ENCODE measurements around the gene SYVN1. TPM values are rescaled to one million over a fixed set of nuclear protein-coding genes. Genes with fewer than 3 reads are reported as not detected.

The SYVN1 gene
- total RNA-seq, 1 experiment from 2014 or later = 20.2 TPM

DNA sequence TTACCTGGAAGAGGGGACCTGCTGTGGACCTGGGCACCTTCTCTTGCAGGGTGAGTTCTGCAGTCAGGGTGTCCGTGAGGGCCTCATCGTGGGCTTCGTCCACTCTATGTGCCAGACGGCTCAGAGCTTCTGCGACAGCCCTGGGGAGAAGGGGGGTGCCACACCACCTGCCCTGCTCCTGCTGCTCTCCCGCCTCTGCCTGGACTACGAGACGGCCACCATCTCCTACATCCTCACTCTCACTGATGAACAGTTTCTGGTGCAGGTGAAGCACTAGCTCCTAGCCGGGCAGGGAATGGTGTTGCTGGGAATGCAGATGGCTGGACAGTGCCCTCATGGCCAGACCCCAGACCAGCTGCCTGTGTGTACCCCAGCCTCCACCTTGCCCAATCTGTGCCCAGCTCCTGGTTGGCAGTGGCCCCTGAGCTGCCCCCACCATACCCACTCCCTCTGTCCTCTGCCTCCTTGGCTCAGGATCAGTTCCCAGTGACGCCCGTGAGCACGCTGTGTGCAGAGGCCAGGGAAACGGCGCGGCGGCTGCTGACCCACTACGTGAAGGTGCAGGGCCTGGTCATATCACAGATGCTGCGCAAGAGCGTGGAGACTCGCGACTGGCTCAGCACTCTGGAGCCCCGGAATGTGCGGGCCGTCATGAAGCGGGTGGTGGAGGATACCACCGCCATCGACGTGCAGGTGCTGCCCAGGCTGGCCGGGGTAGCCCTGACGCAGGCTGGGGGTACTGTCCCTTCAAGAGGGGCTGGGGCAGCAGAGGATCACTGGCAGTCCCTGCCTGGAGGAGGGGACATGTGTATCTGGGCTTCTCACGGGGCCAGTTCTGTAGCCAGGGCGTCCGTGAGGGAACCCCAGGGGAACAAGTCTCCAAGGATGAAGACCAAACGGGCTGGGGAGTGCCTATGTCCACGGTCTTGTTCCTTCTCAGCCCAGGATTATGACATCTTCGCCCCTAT lies 24.8 kb downstream of the SYVN1 start:
- no peak overlapping the region for H3K27ac ChIP-seq
- no peak for DNase-seq (ENCODE audit: low read depth in 1 of 2, low spot score in 2 of 2)
- peaks cover 52% of the 10 kb centered on the region for H3K36me3 ChIP-seq
- no peaks in the 10 kb centered on the region for H3K9me3 ChIP-seq (replicated peaks)
- H3K4me1 ChIP-seq (replicated peaks) = peaks cover 22% of the 10 kb centered on the region
- peaks cover 14% of the 10 kb centered on the region for H3K27me3 ChIP-seq (replicated peaks)
- no peak overlapping the region for H3K4me3 ChIP-seq

DNA sequence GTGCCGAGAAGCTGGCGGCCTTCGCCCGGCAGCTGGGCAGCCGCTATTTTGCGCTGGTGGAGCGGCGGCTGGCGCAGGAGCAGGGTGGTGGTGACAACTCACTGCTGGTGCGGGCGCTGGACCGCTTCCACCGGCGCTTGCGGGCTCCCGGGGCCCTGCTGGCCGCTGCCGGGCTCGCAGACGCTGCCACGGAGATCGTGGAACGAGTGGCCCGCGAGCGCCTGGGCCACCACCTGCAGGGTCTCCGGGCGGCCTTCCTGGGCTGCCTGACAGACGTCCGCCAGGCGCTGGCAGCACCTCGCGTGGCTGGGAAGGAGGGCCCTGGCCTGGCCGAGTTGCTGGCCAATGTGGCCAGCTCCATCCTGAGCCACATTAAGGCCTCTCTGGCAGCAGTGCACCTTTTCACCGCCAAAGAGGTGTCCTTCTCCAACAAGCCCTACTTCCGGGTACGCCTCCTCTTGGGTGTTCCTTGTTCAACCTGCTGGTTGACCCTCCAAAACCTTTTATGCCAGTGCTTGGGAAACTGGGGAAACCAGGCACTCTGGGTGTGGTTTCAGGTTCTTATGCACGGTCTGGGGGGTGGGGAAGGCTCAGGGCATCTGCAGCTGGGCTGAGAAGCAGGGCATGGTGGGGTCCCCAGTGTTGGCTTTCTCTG lies 25.7 kb downstream of the SYVN1 start:
- no peak for DNase-seq (ENCODE audit: low read depth in 1 of 2, low spot score in 2 of 2)
- Histone ChIP-seq H3K27me3 (replicated peaks) (peaks cover 14% of the 10 kb centered on the region), H3K36me3 (peaks cover 52% of the 10 kb centered on the region), H3K4me3 (no peak overlapping the region), H3K4me1 (replicated peaks) (peaks cover 22% of the 10 kb centered on the region), H3K9me3 (replicated peaks) (no peaks in the 10 kb centered on the region), H3K27ac (no peak overlapping the region)

DNA sequence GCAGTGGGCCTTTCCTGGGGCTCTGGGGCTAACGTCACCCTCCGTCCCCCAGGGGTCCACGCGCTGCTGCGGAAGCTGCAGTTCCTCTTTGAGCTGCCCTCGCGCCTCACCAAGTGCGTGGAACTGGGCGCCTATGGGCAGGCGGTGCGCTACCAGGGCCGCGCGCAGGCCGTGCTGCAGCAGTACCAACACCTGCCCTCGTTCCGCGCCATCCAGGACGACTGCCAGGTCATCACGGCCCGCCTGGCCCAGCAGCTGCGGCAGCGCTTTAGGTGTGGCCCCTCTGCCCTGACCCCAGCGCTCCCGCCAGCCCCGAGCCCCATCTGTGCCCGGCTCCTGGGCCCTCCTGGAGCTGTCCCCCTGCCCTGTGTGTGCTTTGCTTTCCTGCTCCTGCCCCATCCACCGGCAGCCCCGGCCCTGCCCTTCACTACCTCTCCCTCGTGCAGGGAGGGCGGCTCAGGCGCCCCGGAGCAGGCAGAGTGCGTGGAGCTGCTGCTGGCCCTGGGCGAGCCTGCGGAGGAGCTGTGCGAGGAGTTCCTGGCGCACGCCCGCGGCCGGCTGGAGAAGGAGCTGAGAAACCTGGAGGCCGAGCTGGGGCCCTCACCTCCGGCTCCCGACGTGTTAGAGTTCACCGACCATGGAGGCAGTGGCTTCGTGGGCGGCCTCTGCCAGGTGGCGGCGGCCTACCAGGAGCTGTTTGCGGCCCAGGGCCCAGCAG lies 26.4 kb downstream of the SYVN1 start:
- Histone ChIP-seq H3K36me3 (peaks cover 58% of the 10 kb centered on the region), H3K27ac (no peak overlapping the region)

DNA sequence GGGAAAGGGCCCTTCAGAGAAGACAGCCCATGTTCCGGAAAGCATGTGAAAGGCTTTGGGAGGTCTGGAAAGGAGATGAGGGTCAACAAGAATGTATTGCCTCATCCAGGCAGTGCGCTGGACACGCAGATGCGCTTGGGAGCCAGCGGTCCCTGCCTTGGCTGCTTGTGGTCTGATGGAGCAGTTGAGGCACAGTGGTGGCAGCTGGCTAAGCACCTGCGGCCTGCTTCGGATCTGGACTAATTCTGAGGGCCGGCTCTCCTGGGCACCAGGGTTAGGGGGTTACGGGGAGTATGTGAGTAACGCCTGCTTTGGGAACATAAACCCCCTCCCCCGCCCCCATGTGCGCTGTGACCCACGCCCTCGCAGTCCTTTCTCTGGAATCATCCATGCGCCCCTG lies 27.2 kb downstream of the SYVN1 start:
- no peak overlapping the region for H3K27ac ChIP-seq
- peaks cover 62% of the 10 kb centered on the region for H3K36me3 ChIP-seq
- H3K4me1 ChIP-seq (replicated peaks) = peaks cover 21% of the 10 kb centered on the region
- no peaks in the 10 kb centered on the region for H3K9me3 ChIP-seq (replicated peaks)
- no peak for DNase-seq (ENCODE audit: low read depth in 1 of 2, low spot score in 2 of 2)
- no peak overlapping the region for H3K4me3 ChIP-seq
- H3K27me3 ChIP-seq (replicated peaks) = peaks cover 4% of the 10 kb centered on the region

More for the DNA sequence above, 26.4 kb downstream of the SYVN1 start:
- peaks cover 12% of the 10 kb centered on the region for H3K27me3 ChIP-seq (replicated peaks)
- H3K9me3 ChIP-seq (replicated peaks) = no peaks in the 10 kb centered on the region
- peaks cover 21% of the 10 kb centered on the region for H3K4me1 ChIP-seq (replicated peaks)
- no peak for DNase-seq (ENCODE audit: low read depth in 1 of 2, low spot score in 2 of 2)
- H3K4me3 ChIP-seq = no peak overlapping the region

DNA sequence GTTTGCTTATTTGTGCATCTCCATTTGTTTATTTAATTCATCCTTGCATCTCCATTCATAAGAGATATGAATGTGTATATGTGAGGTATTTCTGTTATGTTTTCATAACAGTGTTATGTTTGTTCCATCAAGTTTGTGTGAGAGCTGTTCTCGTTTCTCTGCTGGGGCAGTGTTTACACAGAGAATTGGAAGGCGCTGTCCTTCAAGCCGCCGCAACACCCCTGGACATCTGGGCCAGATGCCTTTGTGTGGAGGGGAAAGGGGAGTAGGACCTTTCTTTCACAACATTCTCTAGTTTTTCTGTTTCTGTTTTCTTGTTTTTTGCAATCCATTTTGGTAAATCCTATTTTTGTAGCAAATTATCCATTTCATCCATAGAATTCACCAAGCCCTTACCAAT lies 29.7 kb downstream of the SYVN1 start:
- Histone ChIP-seq H3K27me3 (replicated peaks) (no peaks in the 10 kb centered on the region), H3K9me3 (replicated peaks) (no peaks in the 10 kb centered on the region), H3K36me3 (peaks cover 53% of the 10 kb centered on the region), H3K4me3 (no peak overlapping the region), H3K4me1 (replicated peaks) (peaks cover 10% of the 10 kb centered on the region), H3K27ac (no peak overlapping the region)
- DNase-seq (ENCODE audit: low read depth in 1 of 2, low spot score in 2 of 2) = no peak

DNA sequence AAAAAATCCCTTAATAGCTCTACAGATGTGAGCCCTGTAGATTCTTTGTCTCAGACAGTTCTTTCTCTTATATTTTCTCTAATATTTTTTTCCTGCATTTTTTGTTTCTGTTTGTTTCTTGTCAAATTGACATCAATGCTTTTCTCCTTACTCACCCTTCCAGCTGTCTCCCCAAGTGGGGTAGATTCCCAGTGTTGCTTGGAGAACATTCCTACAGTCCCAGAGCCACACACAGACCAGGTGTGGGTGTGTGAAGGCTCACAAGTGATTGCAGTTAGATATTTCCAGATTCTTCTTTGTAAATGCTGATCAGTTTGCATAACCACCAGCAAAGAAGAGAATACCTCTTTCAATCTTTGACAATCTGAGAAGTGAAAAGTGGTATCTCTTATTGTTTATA lies 30.8 kb downstream of the SYVN1 start:
- peaks cover 51% of the 10 kb centered on the region for H3K36me3 ChIP-seq
- H3K4me3 ChIP-seq = no peak overlapping the region
- no peak for DNase-seq (ENCODE audit: low read depth in 1 of 2, low spot score in 2 of 2)
- H3K9me3 ChIP-seq (replicated peaks) = no peaks in the 10 kb centered on the region
- H3K4me1 ChIP-seq (replicated peaks) = peaks cover 10% of the 10 kb centered on the region
- no peaks in the 10 kb centered on the region for H3K27me3 ChIP-seq (replicated peaks)
- no peak overlapping the region for H3K27ac ChIP-seq

- Histone ChIP-seq H3K9me3 (replicated peaks) (no peaks in the 10 kb centered on the region), H3K27me3 (replicated peaks) (no peaks in the 10 kb centered on the region), H3K4me1 (replicated peaks) (peaks cover 10% of the 10 kb centered on the region), H3K36me3 (peaks cover 51% of the 10 kb centered on the region), H3K27ac (no peak overlapping the region), H3K4me3 (no peak overlapping the region)
- peak in 1 of 2 experiments; percentile 53 for DNase-seq (ENCODE audit: low read depth in 1 of 2, low spot score in 2 of 2)
Measured at GRCh38 chr11:65102142-65103095, 31.9 kb downstream of the SYVN1 start.

DNA sequence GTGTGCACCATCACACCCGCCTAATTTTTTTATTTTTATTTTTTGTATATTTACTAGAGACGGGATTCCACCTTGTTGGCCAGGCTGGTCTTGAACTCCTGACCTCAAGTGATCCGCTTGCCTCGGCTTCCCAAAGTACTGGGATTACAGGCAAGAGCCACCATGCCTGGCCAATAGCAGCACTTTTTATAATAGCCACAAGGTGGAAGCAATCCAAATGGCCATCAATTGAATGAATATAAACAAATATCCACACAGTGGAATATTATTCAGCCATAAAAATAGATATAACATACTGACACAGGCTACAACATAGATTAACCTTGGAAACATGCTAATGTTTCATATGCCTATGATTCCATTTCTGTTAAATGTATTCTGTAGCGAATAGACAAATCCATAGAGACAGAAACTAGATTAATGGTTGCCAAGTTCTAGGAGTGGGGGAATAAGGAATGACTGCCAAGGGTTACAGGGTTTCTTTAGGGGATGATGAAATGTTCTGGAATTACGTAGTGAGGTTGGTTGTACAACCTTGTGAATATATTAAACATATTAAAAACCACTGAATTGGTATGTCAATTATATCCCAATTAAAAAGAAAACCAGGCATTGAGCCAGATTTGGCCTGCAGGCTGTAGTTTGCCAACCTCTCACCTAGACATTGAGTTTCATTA lies 33.5 kb downstream of the SYVN1 start:
- no peaks in the 10 kb centered on the region for H3K9me3 ChIP-seq (replicated peaks)
- H3K4me3 ChIP-seq = no peak overlapping the region
- peaks cover 16% of the 10 kb centered on the region for H3K4me1 ChIP-seq (replicated peaks)
- DNase-seq (ENCODE audit: low read depth in 1 of 2, low spot score in 2 of 2) = no peak
- H3K27me3 ChIP-seq (replicated peaks) = no peaks in the 10 kb centered on the region
- H3K36me3 ChIP-seq = peaks cover 52% of the 10 kb centered on the region
- no peak overlapping the region for H3K27ac ChIP-seq

DNA sequence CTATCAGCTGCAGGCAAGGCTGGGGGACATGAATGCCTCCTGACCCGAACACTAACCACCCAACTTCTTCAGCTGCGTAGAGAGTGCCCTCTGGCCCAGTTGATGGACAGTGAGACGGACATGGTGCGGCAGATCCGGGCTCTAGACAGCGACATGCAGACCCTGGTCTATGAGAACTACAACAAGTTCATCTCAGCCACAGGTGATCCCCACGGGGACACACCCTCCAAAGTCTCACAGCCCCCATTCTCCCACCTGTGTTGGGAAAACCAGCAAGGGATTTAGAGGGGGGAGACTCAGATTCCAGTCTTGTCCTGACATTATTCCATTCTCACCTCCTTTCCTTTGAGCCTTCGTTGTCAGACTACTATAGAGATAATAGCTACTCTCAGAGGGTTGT lies 37.4 kb downstream of the SYVN1 start:
- Histone ChIP-seq H3K27me3 (replicated peaks) (no peaks in the 10 kb centered on the region), H3K27ac (peak overlapping the region; percentile 9; the same call in 1 of the 2 replicates), H3K36me3 (peaks cover 35% of the 10 kb centered on the region), H3K4me1 (replicated peaks) (peaks cover 10% of the 10 kb centered on the region), H3K4me3 (peak overlapping the region; percentile 76), H3K9me3 (replicated peaks) (no peaks in the 10 kb centered on the region)
- no peak for DNase-seq (ENCODE audit: low read depth in 1 of 2, low spot score in 2 of 2)

DNA sequence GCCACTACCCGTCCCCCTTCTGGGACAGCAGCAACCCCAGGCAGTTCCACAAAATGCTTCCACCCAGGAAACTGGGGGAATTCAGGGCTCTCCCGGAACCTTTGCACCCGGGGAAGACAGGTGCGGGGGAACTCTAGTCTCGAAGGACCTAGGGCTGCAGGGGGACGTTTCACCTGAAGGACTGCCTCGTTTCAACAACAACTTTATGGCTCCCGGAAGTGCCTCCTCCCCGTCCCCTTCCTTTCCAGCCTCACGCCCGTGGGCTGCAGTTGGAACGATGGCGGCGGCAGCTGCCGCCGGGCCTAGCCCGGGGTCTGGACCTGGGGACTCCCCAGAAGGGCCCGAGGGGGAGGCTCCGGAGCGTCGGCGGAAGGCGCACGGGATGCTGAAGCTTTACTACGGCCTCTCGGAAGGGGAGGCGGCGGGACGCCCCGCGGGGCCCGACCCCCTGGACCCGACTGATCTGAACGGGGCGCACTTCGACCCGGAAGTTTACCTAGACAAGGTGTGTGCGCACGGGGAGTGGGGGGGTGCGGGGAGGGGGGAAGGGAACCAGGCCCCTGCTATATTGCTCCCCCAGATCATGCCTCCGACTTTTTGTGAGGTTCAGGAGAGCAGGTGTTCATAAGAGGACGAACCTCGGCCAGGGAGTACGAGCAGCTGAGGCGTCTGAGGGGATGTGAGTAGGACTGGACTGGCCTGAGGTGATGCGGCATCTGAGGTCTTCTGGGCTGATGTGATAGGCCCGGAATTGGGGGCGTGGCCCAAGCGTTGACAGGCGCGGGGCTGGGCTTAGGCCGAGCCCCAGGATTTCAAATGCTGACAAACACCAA lies 38.1 kb downstream of the SYVN1 start, which contains the start of gene VPS51:
Gene VPS51, plus strand, starts transcription at position 241 of the 833 bp plus-strand sequence. Its CDS starts 37 bp downstream, at position 278.
- peaks cover 9% of the 10 kb centered on the region for H3K4me1 ChIP-seq (replicated peaks)
- DNase-seq (ENCODE audit: low read depth in 1 of 2, low spot score in 2 of 2) = peak; percentile 92 to 94

GRCh38 chr11:65095427-65095826 lies 38.9 kb downstream of the SYVN1 start:
- no peaks in the 10 kb centered on the region for H3K9me3 ChIP-seq (replicated peaks)
- H3K27ac ChIP-seq = peak overlapping the region; percentile 49; the same call in 1 of the 2 replicates
- H3K36me3 ChIP-seq = peaks cover 26% of the 10 kb centered on the region
- H3K4me3 ChIP-seq = peak overlapping the region; percentile 76
- no peaks in the 10 kb centered on the region for H3K27me3 ChIP-seq (replicated peaks)
- H3K4me1 ChIP-seq (replicated peaks) = peaks cover 9% of the 10 kb centered on the region
- no peak for DNase-seq (ENCODE audit: low read depth in 1 of 2, low spot score in 2 of 2)

More for the DNA sequence above, 38.1 kb downstream of the SYVN1 start, which contains the start of gene VPS51:
- peaks cover 33% of the 10 kb centered on the region for H3K36me3 ChIP-seq
- H3K27me3 ChIP-seq (replicated peaks) = no peaks in the 10 kb centered on the region
- H3K27ac ChIP-seq = peak within 1 kb of the TSS; percentile 49
- H3K9me3 ChIP-seq (replicated peaks) = no peaks in the 10 kb centered on the region
- H3K4me3 ChIP-seq = peak within 1 kb of the TSS; percentile 76
